ENCODE results near the gene KYNU. TPM values are rescaled to one million over a fixed set of nuclear protein-coding genes. Genes with fewer than 3 reads are reported as not detected.

Gene KYNU
- total and polyA plus RNA-seq, 2 of the 13 experiments (the other 11 are each of a cell fraction or from before 2014, with no cell fraction given) = 21.9 to 68.6 TPM

- TF ChIP-seq GTF3A (CRISPR knock-in tag; conservative IDR thresholded peaks at IDR 0.05) (no peak), SMC3 (IDR thresholded peaks at IDR 0.05; ENCODE audit: low read length) (peak; percentile 48; the same call in 1 of the 2 replicates), ZBTB8A (CRISPR knock-in tag; IDR thresholded peaks at IDR 0.05; ENCODE audit: borderline replicate concordance, low read depth) (no peak), ZNF770 (CRISPR knock-in tag; IDR thresholded peaks at IDR 0.05) (no peak)
These were observed 103.0 kb downstream of the KYNU start (continued) for GRCh38 chr2:142980246-142981068.

GRCh38 chr2:142981069-142981378 lies 103.6 kb downstream of the KYNU start:
- Histone ChIP-seq H3K4me3 (replicated peaks in 1 of 3; ENCODE audit: insufficient read depth in 1 of 3, low read depth in 2 of 3, low read length in 3 of 3) (no peak overlapping the region), H4K20me1 (ENCODE audit: insufficient read depth, low read length) (no peaks in the 10 kb centered on the region), H3K79me2 (ENCODE audit: insufficient read depth, low read length) (no peaks in the 10 kb centered on the region), H3K27ac (ENCODE audit: extremely low read length, insufficient read depth, low read length) (no peak overlapping the region), H2AFZ (ENCODE audit: low read length) (no peak overlapping the region), H3K36me3 (replicated peaks in 1 of 2; ENCODE audit: control insufficient read depth in 1 of 2, insufficient read depth in 2 of 2, low read length in 2 of 2) (peaks cover 0 to 7% of the 10 kb centered on the region in 2 experiments; a peak in 1 of 5 replicates), H3K4me2 (ENCODE audit: low read depth, low read length) (no peak overlapping the region), H3K4me1 (ENCODE audit: insufficient read depth, low read length) (peaks cover 32% of the 10 kb centered on the region), H3K9me3 (ENCODE audit: low read length) (no peaks in the 10 kb centered on the region), H3K27me3 (ENCODE audit: control insufficient read depth in 1 of 2, insufficient read depth in 2 of 2, low read length in 2 of 2) (no peaks in the 10 kb centered on the region), H3K9ac (ENCODE audit: insufficient read depth, low read depth, low read length) (no peak overlapping the region)
- DNase-seq (ENCODE audit: low spot score) = no peak
- ATAC-seq = no peak
- 20% methylated on average over 1 of the region's 1 CpG for WGBS (ENCODE audit: low lambda C conversion rate)
- BruUV-seq (replicated peaks) = no TSS peak
- TF ChIP-seq ARID2 (CRISPR knock-in tag; IDR thresholded peaks at IDR 0.05; ENCODE audit: borderline replicate concordance) (0 out of 2 replicates have a peak, but pooled peaks have one; percentile 22), ZSCAN31 (CRISPR knock-in tag; IDR thresholded peaks at IDR 0.05; ENCODE audit: low read depth) (no peak), ZNF503 (CRISPR knock-in tag; IDR thresholded peaks at IDR 0.05) (no peak)
- ChIA-PET POLR2A (no interaction called here), CTCF (ENCODE audit: low intra/inter-chr PET ratio, low total read pairs) (interaction anchor here (0.8 to 2.0 kb wide), 4 partner anchors 104 to 341 kb away, joined by 3 to 7 read pairs (median 6); no protein-coding TSS in a partner anchor)
- no peak for FAIRE-seq
- intact Hi-C loops (cut with micrococcal nuclease; ENCODE audit: unreplicated experiment) = loop anchor here (2.0 to 10.0 kb wide), 2 partner anchors 104 to 816 kb away; partner anchors contain the start of gene KYNU
- in situ Hi-C loops (cut with HindIII; ENCODE audit: extremely low pct_ligation_motif_present, low pct_unique_long_range_greater_than_20kb) = loop anchor here (5.0 to 25.0 kb wide), 2 partner anchors 184 to 694 kb away; no protein-coding TSS in a partner anchor

Data from HepG2 (cell line).